HG03108 (cell line): ENCODE data around the gene IPO7.
A peak's percentile ranks its signal among the peaks of the same experiment; 100 is the strongest.
"Not testable (repeated sequence)": the region's sequence is repeated elsewhere in the genome, so short reads cannot be mapped to it uniquely, and the experiment has no call there.

Source experiments
- ATAC-seq: cut with Tn5 transposase; IDR thresholded peaks from one replicate; pipeline ENCODE4 v1.9.1; 2021; ENCODE audit warnings: moderate library complexity; ENCODE audit not compliant: unreplicated experiment

IPO7 gene

DNA sequence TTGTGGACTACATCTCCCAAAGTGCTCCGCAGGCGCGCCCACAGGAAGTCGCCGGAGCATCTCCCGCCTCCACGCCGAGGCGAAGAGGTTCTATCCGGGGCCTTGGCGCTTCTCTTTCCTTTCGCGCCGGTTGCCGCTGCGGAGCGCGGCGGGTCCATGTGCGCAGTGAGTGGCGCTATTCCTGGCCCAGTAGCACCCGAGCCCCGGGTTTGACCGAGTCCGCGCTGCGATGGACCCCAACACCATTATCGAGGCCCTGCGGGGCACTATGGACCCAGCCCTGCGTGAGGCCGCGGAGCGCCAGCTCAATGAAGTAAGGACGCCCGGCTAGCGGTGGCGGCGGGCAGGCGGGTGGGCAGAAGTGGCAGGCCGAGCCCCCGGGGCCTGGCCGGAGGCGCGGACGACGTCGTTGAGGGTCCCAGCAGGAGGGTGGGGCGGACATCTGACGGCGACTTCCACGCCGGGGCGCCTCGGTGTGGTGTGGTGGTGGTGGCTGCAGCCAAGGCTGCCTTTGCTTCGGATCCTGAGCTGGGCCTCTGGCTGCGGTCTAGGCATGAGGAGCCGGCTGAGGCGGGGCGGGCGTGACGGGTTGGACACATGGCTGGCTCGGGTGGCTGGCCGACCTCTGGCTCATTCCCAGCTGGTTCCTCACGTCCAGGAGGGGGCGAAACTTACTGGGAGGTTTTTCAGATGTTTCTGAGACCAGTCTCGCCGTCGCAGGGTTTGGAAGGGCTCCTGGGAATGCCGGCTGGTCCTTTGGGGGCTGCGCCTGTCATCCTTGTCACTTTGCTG, at the start of gene IPO7:
IPO7 (plus strand) TSS at position 118 of the 792 bp plus-strand sequence; CDS start at position 230, 112 bp downstream.
- peak; percentile 93 for ATAC-seq

DNA sequence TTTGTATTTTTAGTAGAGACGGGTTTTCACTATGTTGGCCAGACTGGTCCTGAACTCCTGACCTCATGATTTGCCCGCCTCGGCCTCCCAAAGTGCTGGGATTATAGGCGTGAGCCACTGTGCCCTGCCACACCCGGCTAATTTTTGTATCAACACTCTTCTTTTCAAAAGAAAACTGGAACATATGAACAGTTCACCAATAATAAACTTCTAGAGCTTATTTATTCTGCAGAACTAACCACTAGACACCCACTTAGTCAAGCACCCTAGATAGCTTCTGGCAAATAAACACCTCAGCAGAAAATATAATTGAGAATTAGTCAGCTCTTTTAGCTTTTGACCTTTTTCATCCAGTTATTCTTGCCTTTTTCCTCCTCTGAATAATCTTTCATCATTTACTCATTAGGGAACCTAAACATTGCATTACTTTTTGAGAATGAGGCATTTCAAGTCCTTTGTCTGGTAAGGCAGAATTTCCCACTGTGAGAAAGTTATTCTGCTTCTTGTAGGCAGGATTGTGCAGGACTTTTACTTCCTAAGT, 42.7 kb upstream of the IPO7 start:
- no peak for ATAC-seq

- ATAC-seq, result no peak
Observed at GRCh38 chr11:9344061-9344680, 40.3 kb upstream of the IPO7 start.

DNA sequence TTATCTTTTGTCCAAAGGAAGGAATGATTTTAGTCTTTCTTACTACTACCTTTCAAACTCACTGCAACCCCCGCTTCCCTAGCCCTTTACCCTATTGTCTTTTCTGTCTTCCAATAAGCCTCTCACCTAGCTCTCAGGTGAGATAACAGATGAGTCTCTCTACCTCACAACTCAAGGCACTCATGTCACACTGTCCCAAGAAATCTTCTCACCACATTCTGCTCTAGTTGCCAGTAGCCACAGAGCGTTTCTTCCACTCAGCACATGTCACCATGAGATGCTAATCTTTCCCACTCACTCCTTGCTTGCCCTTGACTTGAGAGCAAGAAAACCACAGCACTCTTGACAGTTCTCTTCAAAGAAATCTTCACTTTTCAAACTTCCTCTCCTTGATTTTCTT, 37.4 kb upstream of the IPO7 start:
- ATAC-seq, result no peak

GRCh38 chr11:9347779-9348178, 36.7 kb upstream of the IPO7 start:
- ATAC-seq, result not testable (repeated sequence)

GRCh38 chr11:9351321-9351881, 33.1 kb upstream of the IPO7 start:
- ATAC-seq, result no peak

DNA sequence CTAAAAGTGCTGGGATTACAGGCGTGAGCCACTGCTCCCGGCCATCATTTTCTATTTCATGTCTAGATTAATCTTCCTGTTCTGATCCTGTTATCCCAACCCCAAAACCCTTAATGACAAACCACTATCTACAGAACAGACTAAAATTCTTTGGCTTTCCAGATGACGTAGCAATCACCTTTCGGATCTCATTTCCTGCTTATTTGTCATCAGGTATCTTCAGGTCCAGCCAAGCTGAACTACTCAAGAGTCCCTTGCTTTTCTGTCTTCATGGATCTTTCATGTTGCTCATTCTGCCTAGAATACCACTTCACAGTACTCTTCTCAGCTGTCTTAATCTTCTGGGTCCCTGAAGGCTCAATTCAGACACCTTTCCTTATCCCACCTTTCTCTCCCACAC, 27.4 kb upstream of the IPO7 start:
- ATAC-seq, result no peak

- ATAC-seq, result not testable (repeated sequence)
Observed at GRCh38 chr11:9360862-9361622, 23.4 kb upstream of the IPO7 start.

DNA sequence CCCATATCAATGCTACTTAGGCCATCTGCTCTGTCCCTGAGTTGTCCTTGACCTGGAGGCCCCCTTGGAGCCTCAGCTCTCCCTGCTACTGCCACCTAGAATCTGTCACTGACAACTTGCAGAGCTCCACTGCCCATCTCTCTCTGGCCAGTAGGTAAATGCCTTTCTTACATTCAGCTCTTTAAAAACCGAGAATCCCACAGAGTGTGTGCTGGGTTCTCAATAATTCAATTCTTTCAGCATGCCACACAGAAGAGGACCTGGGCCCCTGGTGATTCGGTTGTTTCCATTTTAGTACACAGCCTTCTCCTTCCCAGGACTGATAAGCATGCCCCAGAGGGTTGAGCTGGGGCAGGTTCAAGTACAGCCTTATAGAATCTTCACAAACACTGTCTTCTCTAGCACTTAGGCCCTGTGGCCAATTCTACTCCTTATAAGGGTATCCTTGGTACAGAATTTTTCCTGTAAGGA, 22.0 kb upstream of the IPO7 start:
- no peak for ATAC-seq

DNA sequence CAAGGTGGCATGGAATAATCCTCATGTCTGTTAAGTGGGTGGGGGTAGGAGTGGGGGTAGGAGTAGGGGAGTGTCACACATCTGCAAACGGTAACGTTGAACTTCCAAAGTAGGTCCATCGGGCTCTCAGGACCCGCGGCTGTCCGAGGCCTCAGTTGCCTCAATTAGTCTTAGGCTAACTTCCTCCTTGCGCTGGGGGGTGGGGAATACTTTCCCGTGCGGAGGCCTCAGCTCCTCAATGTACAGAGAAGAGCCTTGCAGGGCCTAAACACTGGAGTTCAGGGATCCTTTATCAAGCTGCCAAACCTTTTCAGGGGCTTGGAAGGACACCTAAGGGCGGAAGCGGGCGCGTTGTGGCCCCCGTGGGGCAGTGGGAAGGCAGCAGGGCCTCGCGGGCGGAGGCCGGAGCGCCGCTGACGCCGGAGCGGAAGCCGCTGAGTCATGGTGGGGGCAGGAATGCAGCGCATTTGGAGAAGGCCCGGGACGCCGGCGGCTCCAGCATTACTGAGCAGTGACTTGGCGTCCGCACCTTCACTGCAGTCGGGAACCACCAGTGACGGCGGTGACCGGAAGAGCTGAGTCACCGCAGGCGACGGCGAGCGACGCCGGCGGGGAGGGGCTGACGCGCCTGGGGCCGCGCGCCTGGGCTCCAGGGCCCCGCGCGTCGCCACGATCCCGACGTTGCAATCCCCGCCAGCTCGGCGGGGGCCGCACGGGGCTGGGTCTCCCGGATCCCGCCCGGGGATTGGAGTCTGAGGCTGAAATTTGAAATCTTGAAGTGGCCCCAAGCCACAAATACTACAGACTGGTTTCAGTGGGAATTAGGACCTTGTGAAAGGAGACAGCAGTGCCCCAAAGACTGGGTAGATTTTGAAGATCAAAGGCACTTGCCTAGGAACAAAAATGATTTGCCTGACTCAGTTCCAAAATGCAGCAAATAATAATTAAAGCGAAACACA, 20.2 kb upstream of the IPO7 start:
- ATAC-seq, result peak; percentile 95

DNA sequence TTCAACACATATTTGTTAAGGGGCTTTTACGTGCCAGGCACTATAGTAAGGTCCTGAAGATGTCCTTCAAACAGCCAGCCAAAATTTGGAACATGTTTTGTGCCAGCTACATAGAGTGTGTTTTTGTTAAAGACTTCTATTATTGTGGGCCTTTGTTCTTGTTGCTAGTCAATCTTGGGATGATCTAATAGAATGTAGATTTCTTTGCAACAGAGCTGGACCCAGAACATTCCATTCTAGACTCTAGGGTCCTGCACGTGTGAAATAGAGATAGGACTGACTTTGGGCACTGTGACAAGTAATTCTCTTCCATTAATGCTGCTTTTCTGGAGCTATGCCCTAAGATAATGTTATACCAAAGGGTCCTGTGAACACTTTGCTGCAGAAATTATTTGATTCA, 16.9 kb upstream of the IPO7 start:
- ATAC-seq, result no peak

DNA sequence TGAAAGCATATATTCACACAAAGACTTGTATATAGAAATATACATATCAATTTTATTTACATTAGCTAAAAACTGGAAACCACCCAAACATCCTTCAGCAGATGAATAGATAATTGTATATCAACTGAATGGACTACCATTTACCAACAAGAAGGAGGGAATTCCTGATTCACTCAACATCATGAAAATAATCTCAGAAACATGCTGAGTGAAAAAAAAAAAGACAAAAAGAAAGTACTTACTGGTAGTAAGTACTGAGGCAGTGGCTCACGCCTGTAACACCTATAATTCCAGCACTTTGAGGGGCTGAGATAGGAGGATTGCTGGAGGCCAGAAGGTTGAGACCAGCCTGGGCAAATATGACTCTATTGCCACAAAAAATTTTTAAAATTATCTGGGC, 7.4 kb upstream of the IPO7 start:
- ATAC-seq, result no peak

GRCh38 chr11:9379041-9379440, 5.4 kb upstream of the IPO7 start:
- ATAC-seq, result no peak

DNA sequence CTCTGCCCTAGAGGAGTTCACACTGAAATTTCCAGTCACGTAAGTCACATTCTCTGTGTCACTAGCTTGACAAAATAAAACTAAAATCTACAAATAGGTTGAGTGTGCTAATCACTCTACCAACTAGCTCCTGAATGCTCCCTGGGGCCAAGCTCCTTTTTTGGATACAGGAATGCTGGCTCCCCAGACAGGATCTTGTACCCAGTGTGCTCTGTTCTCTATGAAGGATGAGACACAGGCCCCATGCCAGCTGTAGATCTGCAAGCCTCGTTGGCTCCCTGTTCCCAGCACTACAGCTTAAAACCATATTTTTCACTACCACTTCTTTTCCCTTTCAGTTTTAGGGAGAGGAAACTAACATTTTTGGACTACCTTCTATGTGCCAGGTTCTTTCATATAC, 3.7 kb upstream of the IPO7 start:
- ATAC-seq, result no peak

- peak; percentile 15 for ATAC-seq
Observed at GRCh38 chr11:9385327-9385899, 961 bp downstream of the IPO7 start.

DNA sequence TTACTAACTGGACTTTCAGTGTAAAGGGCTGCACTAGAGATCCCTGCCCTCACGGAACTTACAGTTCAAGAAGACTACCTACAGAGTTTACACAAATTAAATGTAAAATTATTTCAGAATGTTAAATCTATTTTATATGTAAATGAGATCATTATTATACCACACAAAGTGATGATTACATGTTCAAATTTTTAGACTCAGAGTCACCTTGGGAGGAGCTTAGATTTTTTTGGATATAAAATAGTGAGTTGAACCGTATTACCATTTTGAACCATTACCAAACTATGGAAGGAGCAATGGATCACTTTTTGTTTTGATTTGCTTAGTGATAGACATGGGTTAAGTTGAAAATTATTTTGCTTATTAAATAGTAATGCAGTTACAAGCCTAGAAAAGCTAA, 1.6 kb downstream of the IPO7 start:
- no peak for ATAC-seq

GRCh38 chr11:9386901-9387300, 2.4 kb downstream of the IPO7 start:
- ATAC-seq, result no peak

- ATAC-seq, result no peak
Observed at GRCh38 chr11:9396310-9396709, 11.9 kb downstream of the IPO7 start.

GRCh38 chr11:9396752-9397151, 12.3 kb downstream of the IPO7 start:
- ATAC-seq, result peak; percentile 40
